AG09309 (cell line): ENCODE measurements around the gene KLHL41.

ENCODE experiments used
- DNase-seq: peaks from one replicate; pipeline ENCODE4 v3.0.0-alpha.2; 2010; ENCODE audit warnings: low read depth
- H3K4me3 ChIP-seq: 2 replicates; pipeline ENCODE4 v1.5.1; 2011; ENCODE audit warnings: mild to moderate bottlenecking, low read depth, low read length, moderate library complexity; ENCODE audit not compliant: control insufficient read depth
- TF ChIP-seq, protein P1 (sequence below): IDR thresholded peaks from 2 replicates; pipeline ENCODE4 v1.5.1; 2011; ENCODE audit warnings: mild to moderate bottlenecking, low read depth, low read length, inconsistent platforms; ENCODE audit not compliant: insufficient read depth, control insufficient read depth; ENCODE audit errors: missing control alignments

The KLHL41 gene

GRCh38 chr2:169480079-169480465 lies 29.4 kb upstream of the KLHL41 start:
- DNase-seq = no peak
- TF ChIP-seq, protein P1, sequence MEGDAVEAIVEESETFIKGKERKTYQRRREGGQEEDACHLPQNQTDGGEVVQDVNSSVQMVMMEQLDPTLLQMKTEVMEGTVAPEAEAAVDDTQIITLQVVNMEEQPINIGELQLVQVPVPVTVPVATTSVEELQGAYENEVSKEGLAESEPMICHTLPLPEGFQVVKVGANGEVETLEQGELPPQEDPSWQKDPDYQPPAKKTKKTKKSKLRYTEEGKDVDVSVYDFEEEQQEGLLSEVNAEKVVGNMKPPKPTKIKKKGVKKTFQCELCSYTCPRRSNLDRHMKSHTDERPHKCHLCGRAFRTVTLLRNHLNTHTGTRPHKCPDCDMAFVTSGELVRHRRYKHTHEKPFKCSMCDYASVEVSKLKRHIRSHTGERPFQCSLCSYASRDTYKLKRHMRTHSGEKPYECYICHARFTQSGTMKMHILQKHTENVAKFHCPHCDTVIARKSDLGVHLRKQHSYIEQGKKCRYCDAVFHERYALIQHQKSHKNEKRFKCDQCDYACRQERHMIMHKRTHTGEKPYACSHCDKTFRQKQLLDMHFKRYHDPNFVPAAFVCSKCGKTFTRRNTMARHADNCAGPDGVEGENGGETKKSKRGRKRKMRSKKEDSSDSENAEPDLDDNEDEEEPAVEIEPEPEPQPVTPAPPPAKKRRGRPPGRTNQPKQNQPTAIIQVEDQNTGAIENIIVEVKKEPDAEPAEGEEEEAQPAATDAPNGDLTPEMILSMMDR = no peak
- H3K4me3 ChIP-seq = peak overlapping the region; percentile 75

- DNase-seq = no peak
- TF ChIP-seq, protein P1 = no peak
- H3K4me3 ChIP-seq = no peak overlapping the region
Measured at GRCh38 chr2:169485650-169486138, 23.8 kb upstream of the KLHL41 start.

DNA sequence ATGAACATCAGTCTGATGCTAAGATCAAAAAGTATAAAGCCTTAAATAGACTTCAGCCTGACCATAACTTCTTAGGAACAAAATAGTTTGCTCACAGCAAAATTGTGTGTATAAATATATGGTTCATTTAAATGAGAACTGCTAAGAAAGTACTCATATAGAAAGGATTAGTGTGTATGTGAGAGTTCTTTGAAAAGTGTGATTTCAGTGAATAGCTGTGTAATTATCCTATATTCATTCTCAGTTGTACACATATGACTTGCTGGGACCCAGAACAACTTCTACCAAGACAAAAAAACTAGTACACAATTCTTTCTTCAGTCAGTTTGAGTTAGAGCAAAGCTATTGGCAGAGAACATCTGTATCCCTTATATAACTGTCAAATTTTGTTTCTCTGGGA lies 23.0 kb upstream of the KLHL41 start:
- no peak for DNase-seq
- no peak overlapping the region for H3K4me3 ChIP-seq
- TF ChIP-seq, protein P1 = no peak

GRCh38 chr2:169490834-169491233 lies 18.7 kb upstream of the KLHL41 start:
- TF ChIP-seq, protein P1 = no peak
- no peak for DNase-seq
- H3K4me3 ChIP-seq = no peak overlapping the region

DNA sequence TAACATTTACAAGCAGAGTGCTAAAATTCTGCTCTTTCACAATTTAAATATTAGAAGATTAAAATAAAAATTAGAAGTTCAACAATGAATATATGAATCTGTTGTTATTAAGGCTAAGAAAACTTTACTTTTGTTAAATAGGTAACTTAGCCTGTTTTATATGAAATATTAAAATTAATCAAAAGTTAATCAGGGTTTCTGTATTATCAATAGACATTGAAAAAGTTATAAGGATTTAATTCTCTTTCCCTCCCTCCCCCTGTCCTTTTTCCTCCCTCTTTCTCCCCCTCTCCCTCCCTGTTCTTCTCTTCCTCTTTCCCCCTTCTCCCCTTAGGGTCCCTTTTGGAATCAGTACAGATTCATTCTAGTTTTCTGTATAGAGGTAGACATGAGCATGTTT lies 18.1 kb upstream of the KLHL41 start:
- DNase-seq = no peak
- H3K4me3 ChIP-seq = no peak overlapping the region
- TF ChIP-seq, protein P1 = no peak

GRCh38 chr2:169493360-169493759 lies 16.1 kb upstream of the KLHL41 start:
- H3K4me3 ChIP-seq = no peak overlapping the region
- TF ChIP-seq, protein P1 = no peak
- DNase-seq = no peak
